Ureter (tissue), 1 donor: ENCODE data around the gene AMBN. TPM values are rescaled to one million over a fixed set of nuclear protein-coding genes. Genes with fewer than 3 reads are reported as not detected.

ENCODE experiments used
- DNase-seq: peaks from one replicate; pipeline ENCODE4 v3.0.0-alpha.2; 2020; ENCODE audit warnings: low spot score
- total RNA-seq: library from RNA; stranded (reverse); gene quantifications from one replicate; pipeline ENCODE4 v1.2.4, GENCODE V29; 2023
- donor health status: DM: yes; HTN: yes; CAD: no.

The AMBN gene
- total RNA-seq, result not detected

GRCh38 chr4:70591955-70592582 is at the start of gene AMBN:
Gene AMBN, plus strand, starts transcription at chr4:70592256. Its CDS starts 103 bp downstream, at chr4:70592359.
- no peak for DNase-seq

DNA sequence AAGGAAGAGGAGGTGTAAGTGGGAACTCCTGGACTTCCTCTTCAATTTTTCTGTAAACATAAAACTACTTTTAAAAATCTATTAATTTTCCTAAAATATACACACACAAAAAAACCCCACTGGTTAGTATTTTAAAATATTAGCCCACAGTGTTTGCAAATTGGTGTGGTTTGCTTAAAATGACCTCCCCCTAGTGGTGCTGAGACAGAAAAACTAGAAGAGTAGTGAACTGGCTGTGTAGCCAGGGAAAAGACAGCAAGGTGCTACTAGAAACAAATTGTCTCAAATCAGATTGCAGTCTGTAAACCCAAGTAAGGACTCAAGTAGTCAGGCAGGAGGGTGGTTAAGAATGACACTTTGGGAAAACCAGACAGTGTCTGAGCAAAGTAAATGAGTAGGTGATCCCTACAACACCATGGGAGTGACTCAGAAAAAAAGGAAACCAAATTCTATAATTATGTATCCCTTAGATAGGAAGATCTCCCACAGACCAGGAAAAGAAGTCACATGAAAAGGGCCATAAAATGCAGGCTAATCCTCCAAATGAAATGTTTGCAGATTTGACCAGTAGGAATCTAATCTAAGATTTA is 47.7 kb upstream of the AMBN start:
- DNase-seq, result no peak

- DNase-seq, result no peak
Measured at GRCh38 chr4:70556856-70557255, 35.2 kb upstream of the AMBN start.

- peak; percentile 51 for DNase-seq
Measured at GRCh38 chr4:70559211-70559830, 32.7 kb upstream of the AMBN start.

GRCh38 chr4:70559924-70560323 is 32.1 kb upstream of the AMBN start:
- DNase-seq, result no peak

DNA sequence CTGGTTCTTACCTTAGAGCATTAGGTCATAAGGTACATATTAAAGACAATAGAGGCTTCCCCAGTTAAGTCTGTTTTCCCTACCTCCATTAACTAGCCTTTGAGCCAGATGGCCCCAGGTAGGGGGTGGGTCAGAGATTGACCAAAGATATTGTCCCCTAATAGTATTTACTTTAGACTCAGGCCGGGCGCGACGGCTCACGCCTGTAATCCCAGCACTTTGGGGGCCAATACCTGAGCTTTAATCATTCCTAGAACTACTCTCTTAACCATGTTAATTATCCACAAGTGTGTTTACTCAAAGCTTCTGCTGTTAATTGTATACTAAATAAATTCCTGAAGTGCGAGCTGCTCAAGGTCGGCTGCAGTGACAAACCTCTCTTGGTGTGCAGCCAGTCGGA is 28.0 kb upstream of the AMBN start:
- no peak for DNase-seq

DNA sequence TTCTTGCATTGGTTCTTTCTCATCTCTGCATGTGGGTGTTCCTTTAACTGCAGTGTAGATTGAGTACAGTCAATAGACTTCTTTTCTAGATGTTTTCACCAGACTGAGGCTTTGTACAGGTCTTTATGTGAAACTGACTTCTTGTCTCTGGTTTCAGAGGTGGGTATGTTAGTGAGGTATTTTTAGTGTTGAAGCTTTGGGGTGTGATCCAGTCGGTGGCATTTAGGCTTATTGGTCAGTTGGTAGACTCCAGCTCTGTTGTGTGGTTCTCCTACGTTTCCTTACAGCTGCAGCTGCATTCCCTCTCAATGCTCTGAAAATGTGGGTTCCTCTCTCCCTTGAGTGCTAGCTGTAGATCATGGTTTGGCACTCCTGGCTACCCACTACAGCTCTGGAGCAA is 21.3 kb upstream of the AMBN start:
- no peak for DNase-seq

DNA sequence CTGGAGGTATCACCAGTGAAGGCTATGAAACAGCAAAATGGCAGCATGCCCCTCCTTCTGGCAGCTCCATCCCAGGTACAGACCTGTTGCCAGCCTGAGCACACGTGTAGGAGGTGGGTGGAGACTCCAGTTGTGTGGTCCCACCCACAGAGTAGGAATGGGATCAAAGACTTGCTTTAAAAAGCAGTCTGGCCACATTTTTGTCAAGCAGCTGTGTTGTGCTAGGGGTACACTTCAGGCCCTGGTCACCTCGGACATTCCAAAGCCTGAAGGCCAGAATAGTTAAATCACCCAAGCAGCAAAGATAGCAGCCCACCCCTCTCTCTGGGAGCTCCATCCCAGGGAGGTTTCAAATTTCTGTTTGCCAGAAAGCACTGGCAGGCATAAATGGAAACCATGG is 20.3 kb upstream of the AMBN start:
- DNase-seq, result no peak

DNA sequence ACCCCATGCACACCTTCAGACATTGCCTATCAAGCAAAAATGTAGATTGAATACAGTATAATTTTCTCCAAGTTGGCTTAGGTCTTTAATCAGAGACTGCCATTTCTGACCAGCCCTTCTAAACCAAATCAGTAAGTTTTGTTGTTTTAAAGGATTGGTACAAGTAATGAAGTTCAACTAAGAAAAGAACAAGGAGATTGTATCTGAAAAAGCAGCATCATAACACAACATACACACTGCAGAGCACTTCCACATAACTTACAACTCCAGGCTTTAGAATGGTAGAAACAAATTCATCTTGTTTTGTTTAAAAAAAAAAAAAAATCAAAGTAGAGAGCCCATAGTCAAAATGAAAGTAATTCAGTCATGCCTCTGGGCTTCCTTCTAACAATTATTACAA is 16.1 kb upstream of the AMBN start:
- DNase-seq, result no peak

GRCh38 chr4:70577220-70577927 is 14.7 kb upstream of the AMBN start:
- DNase-seq, result no peak

DNA sequence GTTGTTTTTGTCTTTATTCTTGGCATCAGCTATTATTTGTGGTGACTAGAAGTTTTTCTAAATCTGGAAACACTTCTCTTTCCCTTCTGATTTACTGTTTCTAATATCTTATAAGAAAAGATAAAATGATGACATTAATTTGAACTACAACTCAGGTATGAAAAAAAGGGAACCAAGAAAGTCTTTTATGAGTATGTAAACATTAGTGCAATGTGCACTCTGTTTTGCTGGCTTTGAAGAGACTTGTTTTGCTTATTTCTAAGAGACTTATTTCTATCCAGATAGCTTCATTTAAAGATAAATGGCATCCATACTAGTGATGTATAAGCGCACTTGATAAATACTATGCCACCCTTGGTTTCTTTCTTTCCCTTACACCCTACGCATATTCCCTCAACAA is 10.1 kb upstream of the AMBN start:
- no peak for DNase-seq

DNA sequence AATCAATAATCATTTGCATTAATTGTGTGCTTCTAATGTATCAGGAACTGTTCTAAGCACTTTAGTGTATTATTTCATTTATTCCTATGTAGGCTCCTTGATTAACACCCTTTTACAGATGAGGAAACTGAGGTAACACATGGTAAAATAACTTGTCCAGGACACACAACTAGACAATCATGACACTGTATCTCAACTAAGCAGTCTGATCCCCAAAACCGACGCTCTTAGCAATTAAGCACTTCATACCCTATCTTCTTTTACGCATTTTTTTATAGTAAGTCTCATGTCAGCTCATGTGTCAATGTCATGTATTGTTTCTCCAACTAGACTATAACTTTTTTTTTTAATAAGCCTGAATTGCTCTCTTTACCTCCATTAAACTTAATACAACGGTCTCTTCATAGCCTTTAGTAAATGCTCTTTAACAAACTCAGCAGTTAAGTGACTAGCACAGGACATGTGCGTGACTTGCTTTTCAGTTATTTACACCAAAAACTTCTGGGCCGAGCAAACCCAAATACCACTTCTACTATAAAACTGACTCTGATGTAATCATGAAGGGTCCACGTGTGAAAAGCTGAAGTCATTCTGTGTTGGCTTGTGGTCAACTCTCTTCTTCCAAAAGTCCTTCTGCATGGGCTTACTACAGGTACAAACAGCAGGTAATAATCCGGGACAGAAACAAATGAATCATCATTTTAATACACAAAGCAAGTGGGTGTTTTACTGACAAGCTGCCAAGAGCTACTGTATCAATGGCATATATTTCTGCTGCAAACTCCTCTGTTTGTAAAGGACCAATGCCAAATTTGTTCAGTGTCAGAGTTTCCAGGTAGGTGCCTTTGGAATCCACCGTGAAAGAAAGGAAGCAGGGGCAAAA is 7.9 kb upstream of the AMBN start:
- no peak for DNase-seq

DNA sequence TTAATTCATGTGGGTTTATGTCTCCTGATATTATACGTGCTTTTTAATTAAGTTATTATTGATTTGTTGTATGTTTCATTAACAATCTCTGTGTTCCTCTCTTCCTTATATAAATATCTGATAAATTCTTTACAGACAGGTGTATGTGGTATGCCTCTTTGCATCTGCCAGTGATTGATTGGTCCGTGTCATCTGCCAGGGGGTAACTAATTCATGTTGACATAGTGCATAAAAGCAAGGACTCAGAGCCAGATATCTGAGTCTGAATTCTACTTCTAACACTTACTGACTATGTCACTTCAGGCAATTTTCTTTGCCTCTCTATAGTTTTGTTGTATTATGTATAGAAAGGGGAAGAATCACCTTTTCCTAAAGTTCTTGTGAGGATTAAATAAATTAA is 5.2 kb upstream of the AMBN start:
- no peak for DNase-seq

DNA sequence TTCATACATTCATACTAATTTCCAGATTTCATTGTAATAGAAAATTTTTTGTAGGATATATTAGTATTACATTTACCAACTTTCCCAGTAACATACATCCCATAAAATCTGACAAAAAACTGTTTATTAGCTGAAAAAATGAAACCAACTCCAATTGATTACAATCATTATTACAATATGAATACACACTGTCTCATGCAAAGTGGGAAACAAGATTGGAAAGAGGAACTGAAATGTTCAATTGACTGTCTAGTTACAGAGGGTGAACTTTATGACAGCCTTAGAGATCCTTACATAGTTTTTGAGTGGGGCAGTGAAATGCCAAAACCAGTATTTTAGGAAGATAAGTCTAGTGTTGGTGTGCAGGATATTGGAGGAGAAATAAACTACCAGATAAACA is 2.3 kb upstream of the AMBN start:
- DNase-seq, result no peak

GRCh38 chr4:70594196-70594595 is 2.1 kb downstream of the AMBN start:
- DNase-seq, result no peak

- DNase-seq, result no peak
Measured at GRCh38 chr4:70600305-70600704, 8.2 kb downstream of the AMBN start.

DNA sequence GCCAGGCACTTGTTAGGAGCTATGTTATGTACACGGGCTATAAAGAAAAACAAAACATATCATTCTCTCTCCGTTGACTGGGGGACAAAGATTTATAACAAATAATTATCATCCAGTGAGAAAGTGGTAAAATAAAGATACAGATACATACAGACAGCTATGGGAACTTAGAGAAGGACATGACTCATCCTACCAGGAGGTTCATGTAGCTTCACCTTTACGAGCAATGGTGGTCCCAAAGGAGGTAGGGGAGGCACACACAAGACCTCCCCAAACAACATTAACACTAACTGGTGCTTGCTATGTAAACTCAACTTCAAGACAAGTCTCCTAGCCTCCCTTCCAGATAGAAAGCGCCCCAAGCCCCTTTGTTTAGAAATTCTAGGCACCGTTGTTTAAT is 8.9 kb downstream of the AMBN start:
- no peak for DNase-seq

DNA sequence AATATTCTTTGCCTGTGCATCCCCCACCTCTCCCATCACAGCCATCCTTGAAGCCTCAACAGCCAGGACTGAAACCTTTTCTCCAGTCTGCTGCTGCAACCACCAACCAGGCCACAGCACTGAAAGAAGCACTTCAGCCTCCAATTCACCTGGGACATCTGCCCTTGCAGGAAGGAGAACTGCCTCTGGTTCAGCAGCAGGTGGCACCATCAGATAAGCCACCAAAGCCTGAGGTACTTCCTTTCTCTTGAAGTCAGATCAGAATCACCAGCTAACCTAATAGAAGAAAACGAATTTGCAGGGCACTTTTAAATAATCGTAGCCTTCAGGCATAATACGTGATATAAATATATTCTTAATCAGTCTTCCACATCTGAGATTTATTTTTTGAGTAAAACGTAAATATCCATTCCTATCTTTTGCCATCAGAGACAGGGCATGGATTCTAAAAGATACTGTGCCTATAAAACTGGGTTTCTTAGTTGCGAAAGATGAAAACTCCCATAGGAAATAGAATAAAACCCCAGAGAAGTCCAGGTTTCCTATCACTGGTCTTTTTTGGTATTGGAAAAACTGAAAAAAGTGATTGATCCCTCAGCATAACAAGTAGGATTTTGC is 9.5 kb downstream of the AMBN start:
- DNase-seq, result peak; percentile 61

GRCh38 chr4:70603856-70604255 is 11.8 kb downstream of the AMBN start:
- no peak for DNase-seq

GRCh38 chr4:70606459-70606858 is 14.4 kb downstream of the AMBN start:
- no peak for DNase-seq

DNA sequence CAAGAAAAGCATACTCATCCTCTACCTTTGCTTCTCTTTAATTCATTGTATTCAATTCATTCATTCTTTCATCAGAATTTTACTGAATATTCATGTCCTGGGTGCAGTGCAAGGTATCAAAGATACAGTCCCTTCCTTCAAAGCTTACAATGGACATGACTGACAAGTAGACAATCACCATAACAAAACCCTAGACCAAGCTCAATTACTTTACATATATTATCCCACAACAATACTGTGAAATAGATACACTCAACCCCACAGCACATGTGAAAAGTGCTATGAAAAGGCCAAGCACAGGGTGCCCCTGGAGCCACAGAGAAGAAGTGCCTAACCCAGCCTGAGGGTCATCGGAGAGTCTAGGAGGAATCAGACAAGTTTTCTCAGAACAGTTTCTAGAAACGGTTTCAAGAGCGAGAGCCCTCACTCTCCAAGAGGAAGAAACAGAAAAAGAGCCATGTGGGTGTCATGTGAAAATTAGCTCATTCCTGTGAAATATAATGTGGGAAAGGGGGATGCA is 15.3 kb downstream of the AMBN start:
- no peak for DNase-seq
